ENCODE data around the gene ZNF580. TPM values are rescaled to one million over a fixed set of nuclear protein-coding genes. Genes with fewer than 3 reads are reported as not detected.

Gene ZNF580
- total RNA-seq, 4 donors from 2014 or later = 4.8 to 69.8 (median 19.1) TPM

- DNase-seq = no peak
- no peak overlapping the region for H3K27ac ChIP-seq
- no peaks in the 10 kb centered on the region for H3K27me3 ChIP-seq
- intact Hi-C loops (cut with DNase I; ENCODE audit: low total_unique reads) = no loop called here
- H3K4me1 ChIP-seq = no peaks in the 10 kb centered on the region
- TF ChIP-seq CTCF (IDR thresholded peaks at IDR 0.05) (no peak), POLR2A (IDR thresholded peaks at IDR 0.05) (no peak)
- no peaks in the 10 kb centered on the region for H3K36me3 ChIP-seq
- no peak overlapping the region for H3K4me3 ChIP-seq
- no peaks in the 10 kb centered on the region for H3K9me3 ChIP-seq
Observed at GRCh38 chr19:55611983-55612645, 28.7 kb upstream of the ZNF580 start.

DNA sequence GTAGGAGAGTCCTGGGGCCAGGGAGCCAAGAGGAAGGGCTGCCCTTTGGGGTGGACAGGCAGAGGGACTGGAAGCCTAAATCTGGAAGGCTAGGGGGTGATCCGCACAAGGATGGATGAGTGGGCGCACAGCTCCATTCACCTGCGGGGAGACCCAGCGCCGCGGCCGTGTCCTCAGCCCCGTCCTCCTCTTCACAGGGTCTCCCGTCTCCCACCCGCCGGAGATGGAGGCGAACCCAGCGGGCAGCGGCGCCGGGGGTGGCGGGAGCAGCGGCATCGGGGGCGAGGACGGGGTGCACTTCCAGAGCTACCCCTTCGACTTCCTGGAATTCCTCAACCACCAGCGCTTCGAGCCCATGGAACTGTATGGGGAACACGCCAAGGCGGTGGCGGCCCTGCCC lies 27.4 kb upstream of the ZNF580 start:
- Histone ChIP-seq H3K36me3 (no peaks in the 10 kb centered on the region), H3K4me3 (no peak overlapping the region), H3K27me3 (no peaks in the 10 kb centered on the region), H3K4me1 (no peaks in the 10 kb centered on the region), H3K9me3 (no peaks in the 10 kb centered on the region), H3K27ac (no peak overlapping the region)
- DNase-seq = no peak
- intact Hi-C loops (cut with DNase I; ENCODE audit: low total_unique reads) = no loop called here
- TF ChIP-seq POLR2A (IDR thresholded peaks at IDR 0.05) (no peak), CTCF (IDR thresholded peaks at IDR 0.05) (no peak)

GRCh38 chr19:55613930-55614710 lies 26.7 kb upstream of the ZNF580 start:
- H3K9me3 ChIP-seq = no peaks in the 10 kb centered on the region
- intact Hi-C loops (cut with DNase I; ENCODE audit: low total_unique reads) = no loop called here
- TF ChIP-seq CTCF (IDR thresholded peaks at IDR 0.05) (no peak), POLR2A (IDR thresholded peaks at IDR 0.05) (no peak)

GRCh38 chr19:55614711-55615542 lies 25.9 kb upstream of the ZNF580 start:
- no peaks in the 10 kb centered on the region for H3K36me3 ChIP-seq
- no peak for TF ChIP-seq POLR2A (IDR thresholded peaks at IDR 0.05)
- no peak for TF ChIP-seq CTCF (IDR thresholded peaks at IDR 0.05)

More at GRCh38 chr19:55613930-55614710, 26.7 kb upstream of the ZNF580 start:
- no peak overlapping the region for H3K4me3 ChIP-seq
- no peaks in the 10 kb centered on the region for H3K36me3 ChIP-seq
- DNase-seq = no peak
- H3K27ac ChIP-seq = no peak overlapping the region
- no peaks in the 10 kb centered on the region for H3K27me3 ChIP-seq
- H3K4me1 ChIP-seq = no peaks in the 10 kb centered on the region

More at GRCh38 chr19:55614711-55615542, 25.9 kb upstream of the ZNF580 start:
- Histone ChIP-seq H3K27ac (no peak overlapping the region), H3K4me3 (no peak overlapping the region), H3K4me1 (no peaks in the 10 kb centered on the region), H3K9me3 (no peaks in the 10 kb centered on the region), H3K27me3 (no peaks in the 10 kb centered on the region)
- no peak for DNase-seq
- intact Hi-C loops (cut with DNase I; ENCODE audit: low total_unique reads) = no loop called here

Measured in uterus (tissue), 4 donors.